Bone marrow (tissue), 2 donors: ENCODE data around the gene RAP1GAP.

ENCODE experiments used
- DNase-seq, 2 donors: peaks; one replicate each; lab custom pipeline; 2025; lab: John Stamatoyannopoulos, UW

RAP1GAP gene

DNA sequence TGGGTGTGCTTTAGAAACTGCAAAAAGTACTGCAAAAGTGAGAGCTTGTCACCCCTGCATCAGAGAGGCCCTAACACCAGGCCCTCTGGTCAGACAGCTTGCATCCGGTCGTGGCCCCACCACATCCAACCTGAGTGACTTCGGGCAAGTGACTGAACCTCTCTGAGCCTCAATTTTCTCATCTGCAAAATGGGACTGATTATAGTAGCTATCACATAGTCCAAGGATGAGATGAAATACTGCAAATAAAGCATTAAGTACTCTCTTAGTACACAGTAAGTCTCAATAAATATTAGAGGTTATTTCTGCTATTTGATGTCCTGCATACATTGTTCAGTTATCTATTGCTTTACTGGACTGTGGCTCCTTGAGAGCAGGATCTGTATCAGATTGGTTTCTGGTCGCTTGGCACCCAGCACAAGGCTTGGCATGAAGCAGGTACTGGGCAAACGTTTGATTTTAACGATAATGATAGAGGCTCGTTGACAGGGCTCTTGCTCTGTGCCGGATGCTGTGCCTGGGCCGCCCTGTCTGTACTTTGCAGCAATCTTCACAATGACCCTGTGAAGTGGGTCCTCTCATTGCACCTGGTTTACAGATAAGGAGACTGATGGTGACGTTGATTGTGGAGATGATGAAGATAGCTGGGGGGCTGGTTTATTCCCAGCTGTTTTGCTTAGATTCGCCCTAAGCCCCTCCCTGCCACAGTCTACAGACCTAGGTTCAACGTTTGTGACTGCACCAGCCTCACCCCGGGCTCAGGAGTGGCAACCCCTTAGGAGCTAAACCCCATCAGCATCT is 43.6 kb downstream of the RAP1GAP start:
- no peak for DNase-seq

DNA sequence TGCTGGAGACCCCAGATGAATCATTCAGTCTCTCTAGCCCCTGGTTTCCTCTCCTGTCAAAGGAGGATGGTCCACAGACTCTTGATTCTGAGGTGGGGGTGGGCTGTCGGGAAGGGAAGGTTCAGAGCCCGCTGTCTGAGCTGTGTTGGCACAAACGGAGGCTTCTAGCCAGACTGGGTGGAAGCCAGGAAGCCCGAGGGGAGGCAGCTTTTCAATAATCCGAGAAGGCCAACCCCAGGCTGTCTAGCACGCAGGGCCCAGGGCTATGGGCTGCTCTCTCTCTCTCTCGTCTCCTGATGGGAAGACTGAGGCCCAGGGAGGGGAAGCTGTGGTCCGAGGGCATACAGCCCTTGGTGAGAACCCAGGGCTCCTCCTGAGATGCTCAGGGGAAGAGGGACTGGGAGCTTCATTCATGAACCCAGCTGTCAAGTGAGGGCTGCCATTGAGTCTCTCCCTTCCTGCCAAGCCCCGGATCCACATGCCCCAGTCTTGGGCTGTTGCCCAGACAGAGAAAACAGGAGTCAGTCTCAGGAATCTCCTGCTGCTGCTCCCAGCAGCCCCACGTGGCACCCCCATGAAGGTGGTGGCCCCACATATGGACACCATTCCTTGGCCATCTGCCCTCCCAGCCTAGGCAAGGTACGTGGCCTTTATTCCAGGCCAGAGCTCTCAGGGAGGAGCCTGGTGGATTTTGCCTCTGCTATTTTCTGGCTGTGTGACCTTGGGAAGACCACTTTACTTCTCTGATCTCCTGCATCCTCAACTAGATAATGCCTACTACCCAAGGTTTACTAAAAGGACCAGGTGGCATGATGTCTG is 44.4 kb downstream of the RAP1GAP start:
- no peak for DNase-seq

DNA sequence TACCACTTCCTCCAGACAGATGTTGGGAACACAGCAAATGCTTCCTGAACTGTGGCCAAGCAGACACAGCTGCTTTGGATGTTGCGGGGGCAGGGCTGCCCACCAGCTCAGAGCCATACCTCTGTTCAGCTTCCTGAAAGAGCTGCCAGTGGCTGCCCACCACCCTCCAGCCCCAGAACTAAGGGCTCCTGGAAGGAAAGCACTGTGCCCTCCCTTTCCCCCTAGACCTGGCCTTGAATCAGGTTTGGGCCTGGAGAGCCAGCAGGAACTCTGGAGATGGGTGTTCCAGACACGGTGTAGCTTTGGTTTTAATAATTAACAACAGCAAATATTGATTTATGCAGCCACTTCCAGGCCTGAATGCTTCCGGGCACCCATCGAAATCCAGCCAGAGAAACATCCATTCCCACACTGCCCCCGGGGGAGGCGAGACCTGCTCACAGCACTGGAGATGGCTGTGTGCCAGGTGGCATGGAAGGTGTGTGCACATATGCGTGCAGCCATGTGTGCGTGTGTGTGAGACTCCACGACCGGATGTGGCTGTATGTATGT is 45.7 kb downstream of the RAP1GAP start:
- DNase-seq: no peak

DNA sequence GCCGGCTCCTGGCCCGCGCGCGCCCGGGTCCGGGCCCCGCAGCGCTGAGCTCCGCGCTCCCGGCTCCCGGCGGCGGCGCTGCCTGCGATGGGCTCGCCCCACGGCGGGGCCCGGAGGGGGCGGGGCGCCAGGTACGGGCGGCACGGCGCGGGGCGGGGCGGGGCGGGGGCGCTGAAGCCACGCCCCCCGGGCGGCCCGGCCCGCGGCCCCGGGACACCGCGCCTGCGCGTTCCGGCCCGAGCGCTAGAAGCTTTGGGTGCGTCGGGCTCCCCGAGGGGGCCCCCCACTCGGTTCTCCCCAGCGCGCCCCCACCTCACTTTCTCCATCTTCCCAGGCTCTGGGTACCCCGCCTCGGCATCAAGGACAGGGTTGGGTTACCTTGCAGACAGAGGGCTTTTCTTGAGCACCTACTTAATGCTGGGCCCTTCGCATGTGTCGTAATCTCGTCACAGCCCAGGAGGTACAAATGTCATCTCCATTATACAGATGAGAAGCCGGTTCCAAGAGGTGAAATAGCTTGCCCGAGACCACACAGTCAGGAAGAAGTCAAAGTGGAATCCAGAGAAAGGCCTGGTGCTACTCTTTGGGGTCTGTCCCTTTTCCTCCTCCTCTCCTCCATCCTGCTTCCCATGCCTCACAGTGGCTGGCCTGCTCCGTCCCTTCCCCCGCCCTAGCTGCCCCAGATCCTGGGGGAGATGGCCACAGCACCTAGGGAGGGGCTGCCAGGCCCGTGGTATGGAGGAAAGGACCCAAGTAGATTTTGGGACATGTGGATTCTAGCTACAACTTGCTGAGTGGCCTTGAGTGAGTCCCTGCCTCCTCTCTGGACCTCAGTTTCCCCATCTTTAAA is 46.5 kb downstream of the RAP1GAP start:
- no peak for DNase-seq

DNA sequence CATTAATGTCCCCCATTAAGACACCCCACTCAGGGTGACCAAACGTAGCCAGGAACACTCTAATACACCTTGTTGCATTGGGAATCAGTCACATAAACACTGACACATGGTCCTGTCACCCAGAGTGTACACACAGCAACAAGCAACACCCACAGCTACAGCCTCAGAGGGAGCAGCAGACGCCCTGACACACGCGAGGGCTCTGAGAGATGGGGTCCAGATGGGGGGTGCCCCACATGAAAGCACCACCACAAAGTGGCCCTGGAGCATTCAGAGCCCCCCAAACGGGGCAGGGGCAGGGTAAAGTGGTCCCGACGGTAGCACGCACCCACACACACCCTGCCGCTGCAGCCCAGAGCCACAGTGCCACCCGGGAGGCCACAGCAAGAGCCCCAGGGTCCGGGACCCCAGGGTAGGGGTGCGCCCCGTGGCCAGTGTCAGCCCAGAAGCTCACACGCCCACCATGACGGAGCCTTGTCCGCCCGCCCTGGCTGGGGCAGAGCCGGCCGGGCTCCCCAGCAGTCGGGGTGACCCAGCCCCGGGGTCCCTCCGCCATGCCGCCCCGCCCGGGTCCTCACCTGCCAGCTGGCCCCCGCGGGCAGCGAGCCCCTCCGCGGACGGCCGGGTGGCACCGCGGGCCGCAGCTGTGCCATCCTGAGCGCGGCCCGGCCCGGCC is 47.3 kb downstream of the RAP1GAP start:
- no peak for DNase-seq

DNA sequence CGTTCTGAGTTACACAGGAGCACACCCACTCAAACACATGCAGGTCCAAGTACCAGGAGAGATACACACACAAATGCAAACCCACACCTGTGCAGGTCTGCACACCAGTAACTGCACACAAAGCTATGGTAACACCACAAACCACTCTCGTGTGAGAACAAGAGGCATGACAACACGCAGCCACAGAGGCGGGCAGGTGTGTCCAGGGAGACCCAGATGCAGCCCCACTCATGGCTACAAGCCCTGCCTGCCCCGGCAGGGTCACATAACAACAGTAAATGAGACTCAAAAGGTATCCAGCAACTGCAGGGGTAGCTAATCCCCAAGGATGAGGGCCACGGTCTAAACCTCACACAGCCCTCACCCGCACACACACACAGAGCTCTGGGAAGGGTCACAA is 48.1 kb downstream of the RAP1GAP start:
- no peak for DNase-seq

DNA sequence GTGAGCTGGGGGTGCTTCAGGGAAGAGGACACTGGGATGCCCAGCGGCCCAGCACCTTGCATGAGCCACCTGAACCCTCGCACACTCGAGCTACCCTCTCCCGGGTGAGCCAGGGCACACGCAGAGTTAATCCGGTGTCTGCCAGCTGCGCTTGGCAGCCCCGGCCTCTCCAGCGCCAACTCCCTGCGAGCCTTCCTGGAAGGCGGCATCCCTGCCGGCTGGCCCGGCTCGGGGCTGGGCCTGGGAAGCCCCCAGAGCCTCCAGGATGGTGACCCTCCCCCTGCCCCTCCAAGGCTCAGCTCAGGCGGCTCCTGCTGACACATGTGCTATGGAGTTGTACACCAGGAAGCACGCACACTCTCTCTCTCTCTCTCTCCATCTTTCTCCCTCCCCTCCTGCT is 48.7 kb downstream of the RAP1GAP start:
- DNase-seq: no peak

DNA sequence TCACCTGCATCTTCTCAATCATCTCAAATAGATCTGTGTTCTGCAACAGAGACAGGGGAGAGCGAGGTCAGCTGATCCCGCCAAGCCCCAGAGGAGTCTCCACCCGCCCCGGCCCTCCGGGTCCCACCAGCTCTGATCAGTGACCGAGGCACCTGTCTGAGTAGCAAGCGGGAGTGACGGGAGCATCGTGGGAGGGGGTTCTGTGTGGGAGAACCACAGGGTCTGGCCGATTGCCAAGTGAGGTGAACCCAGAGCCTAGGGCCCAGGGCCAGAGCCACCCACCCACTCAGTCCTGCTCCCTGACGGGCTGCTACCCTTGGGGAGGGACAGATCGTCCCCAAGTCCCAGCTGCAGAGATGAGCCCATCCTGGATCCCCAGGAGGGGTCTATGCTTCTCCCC is 49.1 kb downstream of the RAP1GAP start:
- no peak for DNase-seq

DNA sequence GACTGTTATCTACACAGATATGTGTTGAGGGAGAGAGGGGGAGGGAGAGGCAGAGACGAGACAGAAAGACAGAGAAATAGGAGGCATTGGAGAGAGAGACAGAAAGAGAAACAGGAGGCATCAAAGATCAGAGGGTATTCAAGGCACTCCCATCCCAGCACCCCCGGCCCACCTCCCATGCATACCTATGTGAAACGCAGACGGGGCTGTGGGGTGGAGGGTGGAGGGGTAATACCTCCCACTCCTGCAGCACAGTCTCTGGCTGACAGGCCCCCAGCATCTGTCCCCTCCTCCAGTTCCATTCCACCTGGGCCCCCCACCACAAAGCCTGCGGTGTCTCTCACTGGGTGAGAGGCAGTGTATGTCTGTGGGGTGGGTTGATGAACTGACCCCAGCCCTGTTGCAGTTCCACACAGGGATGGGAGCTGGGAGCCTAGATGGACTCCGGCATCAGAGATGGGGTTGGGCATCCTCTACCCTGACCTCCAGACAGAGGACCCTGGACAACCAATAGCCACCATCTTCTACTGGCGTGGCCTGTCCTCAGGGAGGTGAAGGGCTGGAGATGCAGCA is 49.7 kb downstream of the RAP1GAP start:
- no peak for DNase-seq

DNA sequence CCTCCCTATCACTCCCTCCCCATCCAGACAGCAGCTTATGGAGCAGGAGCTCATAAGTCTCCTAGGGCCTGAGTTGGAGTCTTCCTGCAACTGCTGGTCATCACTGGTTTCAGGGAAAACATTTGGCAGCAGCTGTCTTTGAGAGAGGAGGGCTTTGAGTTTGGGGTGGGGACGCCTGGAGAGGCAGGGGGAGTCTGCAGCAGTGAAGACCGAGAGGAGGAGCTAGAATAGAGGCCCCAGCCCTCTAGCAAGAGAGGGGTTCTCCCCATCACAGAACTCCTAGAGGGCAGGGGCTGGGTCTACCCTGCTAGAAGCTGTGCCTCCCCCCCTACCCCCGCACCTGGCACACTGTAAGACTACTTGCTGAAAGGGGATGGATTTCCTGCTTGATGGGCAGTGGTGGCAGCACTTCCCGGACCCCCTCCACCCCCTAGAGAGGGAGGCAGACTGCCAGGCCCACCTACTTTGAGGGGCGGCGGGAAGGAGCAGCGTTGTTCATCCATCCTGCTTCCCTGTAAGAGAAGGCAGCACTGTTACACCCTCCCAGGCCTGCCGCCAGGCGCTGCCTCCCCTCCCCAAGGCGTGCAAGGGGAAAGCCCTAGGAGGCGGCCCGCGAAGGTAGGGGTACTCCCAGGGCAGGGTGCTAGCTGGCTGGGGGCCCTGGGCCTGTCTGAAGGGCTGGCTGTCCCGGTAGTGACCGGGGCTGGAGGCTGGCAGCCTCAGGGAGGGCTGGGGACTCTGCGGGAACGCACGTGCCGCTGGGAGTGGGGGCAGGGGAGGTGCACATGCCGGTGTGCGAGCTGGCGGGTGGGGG is 50.4 kb downstream of the RAP1GAP start:
- no peak for DNase-seq

DNA sequence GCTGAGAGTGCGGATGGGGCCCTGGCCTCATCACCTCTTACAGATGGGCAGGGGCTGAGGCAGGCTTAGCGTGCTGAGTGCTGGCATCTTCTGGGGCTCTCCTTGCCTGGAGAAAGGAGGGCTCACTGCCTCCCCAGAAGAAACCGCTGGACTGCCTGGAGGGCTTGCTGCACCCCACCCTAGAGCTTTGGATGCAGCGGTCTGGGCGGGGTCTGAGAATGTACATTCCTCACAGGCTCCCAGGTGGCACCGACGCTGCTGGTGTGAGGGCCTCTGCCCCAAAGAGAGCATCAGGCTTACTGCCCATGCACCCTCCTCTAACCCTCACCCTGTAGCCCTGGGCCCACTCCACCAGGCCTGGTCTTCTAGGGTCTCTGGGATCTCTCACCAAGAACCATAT is 51.1 kb downstream of the RAP1GAP start:
- no peak for DNase-seq

DNA sequence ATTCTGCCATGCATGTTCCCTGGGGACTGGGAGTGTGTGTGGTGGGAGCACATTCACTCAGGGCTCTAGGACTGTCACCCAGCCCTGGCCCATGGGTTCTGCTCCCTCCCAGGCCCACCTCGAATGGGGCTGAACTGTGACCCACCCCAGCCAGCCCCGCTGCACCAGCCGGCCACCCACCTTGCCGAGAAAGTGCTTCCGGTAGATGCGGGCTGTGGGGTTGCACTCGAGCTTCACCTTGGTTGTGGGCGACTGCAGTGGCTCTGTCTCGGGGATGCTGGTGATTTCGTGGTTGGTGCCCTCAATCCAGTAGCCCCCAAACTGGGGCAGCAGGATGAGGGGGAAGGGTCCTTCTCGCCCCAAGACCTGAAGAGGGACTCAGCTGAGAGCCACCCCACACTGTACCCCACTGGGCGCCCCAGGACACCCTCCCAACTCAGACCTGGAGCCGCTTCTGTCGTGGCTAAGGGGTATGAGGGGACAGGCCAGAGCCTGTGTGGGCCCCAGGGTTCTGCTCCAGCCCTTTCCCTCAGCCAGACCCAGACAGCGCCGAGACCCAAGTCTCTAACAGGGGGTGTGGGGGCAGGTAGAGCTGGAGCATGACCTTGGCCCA is 51.9 kb downstream of the RAP1GAP start:
- DNase-seq: no peak

DNA sequence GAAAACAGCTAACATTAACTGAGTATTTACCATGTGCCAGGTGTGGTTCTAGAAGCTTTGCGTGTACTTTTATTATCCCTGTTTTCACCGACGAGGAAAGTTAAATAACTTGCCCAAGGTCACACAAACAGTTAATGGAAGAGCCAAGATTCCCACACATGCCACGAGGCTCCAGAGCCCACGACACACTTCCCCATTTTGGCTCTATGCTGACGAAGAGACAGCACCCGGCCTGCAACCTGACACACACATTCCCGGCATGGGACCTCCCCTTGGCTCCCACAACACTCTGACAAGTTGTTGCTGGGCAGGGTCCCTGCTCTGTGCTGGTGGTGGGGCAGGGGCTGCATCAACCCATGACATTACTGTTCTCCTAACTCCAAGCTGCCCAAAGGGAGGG is 52.8 kb downstream of the RAP1GAP start:
- no peak for DNase-seq

DNA sequence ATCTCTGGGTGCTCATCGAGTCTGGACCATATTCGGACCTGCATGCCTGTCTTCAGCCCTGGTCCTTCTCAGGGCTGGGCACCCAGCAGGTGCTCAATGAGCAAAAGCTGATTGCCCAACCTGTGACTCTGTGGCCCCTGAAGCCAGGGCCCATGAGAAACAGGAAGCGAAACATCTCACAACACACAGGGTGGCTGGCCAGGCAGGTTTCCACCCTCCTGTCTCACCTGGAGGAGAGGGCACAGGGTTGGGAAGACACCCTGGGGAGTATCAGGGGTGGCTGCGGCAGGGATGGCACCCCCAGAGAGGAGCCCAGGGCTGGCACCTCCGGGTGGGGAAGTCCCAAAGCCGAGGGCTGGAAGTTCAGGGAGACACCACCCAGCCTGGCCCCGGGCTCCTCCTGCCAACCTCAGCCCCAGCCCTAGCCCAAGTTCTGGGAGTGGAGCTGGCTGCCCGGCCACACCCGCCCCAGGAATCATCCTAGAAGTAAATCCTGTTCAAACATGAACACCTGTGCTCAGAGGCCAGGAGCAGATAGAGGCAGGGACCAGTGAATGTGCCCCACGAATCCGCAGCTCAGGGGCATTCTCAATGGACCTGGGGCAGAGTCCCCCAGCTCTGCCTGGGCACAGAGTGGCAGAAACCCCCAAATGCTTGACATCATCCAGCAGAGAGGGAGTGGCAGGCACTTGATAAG is 54.6 kb downstream of the RAP1GAP start:
- DNase-seq: no peak

DNA sequence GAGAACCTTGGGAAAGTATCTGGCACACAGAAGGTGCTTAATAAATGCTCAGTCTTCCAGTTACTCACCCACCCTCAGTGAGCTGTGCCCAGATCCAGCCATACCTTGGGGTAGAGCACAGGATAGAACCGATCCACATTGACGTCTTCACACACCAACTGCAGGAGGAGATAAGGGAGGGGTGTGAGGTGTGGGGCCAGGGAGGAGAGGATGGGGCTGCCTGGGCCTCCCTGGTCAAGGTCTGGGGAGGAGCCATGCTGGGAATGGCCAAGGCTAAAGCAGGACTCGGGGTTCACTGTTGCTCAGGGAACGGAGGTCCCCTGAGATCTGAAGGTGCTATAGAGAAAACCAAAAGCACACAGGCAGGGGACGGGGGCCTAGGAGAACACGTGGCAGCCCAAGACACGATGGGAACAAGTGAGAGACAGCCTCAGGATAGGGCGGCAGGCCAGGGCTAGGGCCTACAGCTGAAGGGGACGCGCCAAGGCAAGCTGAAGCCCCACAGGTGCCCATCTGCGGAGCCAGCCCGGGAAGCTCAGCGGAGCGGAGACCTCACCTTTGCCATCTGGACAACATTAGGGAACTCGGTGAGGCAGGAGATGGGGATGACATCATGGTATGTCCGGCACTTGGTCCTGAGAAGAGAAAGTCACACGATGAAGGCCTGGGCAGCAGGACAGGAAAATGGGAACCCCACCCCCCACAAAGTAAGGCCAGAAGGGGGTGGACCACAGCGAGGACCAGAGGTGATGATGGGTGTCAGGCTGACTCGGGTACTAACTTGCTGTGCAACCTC is 55.9 kb downstream of the RAP1GAP start:
- no peak for DNase-seq

DNA sequence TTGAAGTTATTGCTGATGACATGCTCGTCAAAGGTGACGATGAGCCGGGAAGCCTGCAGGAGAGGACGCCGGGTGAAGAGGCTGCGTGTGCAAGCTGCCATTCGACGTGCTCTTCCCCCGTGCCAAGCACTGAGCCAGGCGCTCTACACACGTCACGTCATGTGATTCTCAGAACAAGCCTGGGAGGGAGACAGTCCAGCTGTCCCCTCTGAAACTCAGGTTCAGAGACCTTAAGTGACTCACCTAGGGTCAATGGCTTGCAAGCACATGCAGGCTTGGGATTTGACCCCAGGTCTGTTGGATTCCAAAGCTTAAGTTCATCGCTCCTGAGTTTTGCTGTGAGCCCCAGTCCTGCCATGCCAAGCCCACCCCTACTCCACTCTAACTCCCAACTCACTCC is 57.1 kb downstream of the RAP1GAP start:
- no peak for DNase-seq

DNA sequence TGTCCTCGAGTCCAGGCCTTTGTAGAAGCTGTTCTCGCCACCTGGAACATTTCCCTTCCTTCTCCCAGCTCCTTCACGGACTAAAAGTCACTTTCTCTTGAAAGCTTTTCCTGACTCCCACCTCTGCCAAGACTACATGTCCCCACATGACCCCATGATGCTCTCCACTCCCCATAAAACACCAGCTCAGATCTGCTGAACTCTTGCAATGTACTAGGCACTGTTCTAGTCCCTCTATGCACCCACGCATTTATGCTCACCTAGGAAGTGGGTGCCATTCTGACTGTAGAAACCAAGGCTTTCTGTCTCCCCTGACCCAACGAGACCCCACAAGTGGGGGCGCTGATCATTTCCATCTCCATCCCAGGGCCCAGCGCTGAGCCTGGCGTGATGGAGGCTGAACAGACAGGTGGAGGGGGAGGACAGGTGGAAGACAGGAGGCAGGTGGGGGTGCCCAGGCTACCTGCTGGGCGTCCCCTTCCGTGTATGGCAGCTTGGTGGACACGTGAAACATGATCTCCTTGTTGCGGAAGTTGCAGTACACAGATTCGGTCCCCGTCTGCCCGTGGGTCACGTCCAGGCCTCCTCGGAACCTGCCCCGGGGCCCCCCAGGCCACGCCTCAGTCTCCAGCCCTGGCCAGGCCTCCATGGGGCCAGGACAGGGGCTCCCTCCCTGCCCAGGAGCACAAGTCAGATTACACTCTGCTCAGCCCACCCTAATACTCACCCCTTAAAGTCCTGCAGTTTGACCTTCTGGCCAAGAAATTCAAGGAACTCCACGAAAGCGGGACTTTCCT is 58.0 kb downstream of the RAP1GAP start:
- no peak for DNase-seq

DNA sequence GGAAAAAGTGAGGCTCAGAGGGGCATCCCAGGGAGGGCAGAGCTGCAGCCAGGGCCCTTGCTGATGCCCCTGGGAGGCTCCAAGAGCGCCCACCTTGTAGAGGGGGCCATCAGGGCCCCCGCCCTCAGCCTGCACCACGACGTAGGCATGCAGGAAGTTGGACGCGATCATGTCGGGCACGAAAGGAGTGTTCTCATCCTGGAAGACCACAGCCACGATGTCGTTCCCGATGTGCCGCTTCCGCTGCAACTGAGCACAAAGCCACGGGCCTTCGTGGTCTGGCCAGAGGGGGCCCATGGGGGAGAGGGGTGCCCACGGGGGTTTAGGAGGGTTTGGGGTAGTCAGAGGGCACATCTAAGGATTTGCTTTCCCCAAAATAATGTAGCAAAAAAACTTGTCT is 59.1 kb downstream of the RAP1GAP start:
- no peak for DNase-seq
